Hepatic stellate cell (primary cell): ENCODE data around the gene TUBGCP3.
A peak's percentile ranks its signal among the peaks of the same experiment; 100 is the strongest.
"Not testable (repeated sequence)": the region's sequence is repeated elsewhere in the genome, so short reads cannot be mapped to it uniquely, and the experiment has no call there.

Source experiments
- DNase-seq: peaks from one replicate; pipeline ENCODE4 v3.0.0; 2011; ENCODE audit warnings: low spot score

Gene TUBGCP3

GRCh38 chr13:112526146-112526853 is 61.7 kb downstream of the TUBGCP3 start:
- DNase-seq = no peak

- no peak for DNase-seq
Observed at GRCh38 chr13:112525356-112525945, 62.5 kb downstream of the TUBGCP3 start.

- no peak for DNase-seq
Observed at GRCh38 chr13:112522578-112522977, 65.4 kb downstream of the TUBGCP3 start.

GRCh38 chr13:112521073-112521685 is 66.8 kb downstream of the TUBGCP3 start:
- no peak for DNase-seq

GRCh38 chr13:112519517-112520060 is 68.4 kb downstream of the TUBGCP3 start:
- no peak for DNase-seq

GRCh38 chr13:112516218-112516617 is 71.7 kb downstream of the TUBGCP3 start:
- DNase-seq = no peak

- DNase-seq = no peak
Observed at GRCh38 chr13:112513761-112514160, 74.2 kb downstream of the TUBGCP3 start.

GRCh38 chr13:112510987-112511685 is 76.8 kb downstream of the TUBGCP3 start:
- no peak for DNase-seq

- peak; percentile 59 for DNase-seq
Observed at GRCh38 chr13:112510002-112510780, 77.8 kb downstream of the TUBGCP3 start.

GRCh38 chr13:112509190-112509589 is 78.8 kb downstream of the TUBGCP3 start:
- no peak for DNase-seq

GRCh38 chr13:112506046-112506445 is 81.9 kb downstream of the TUBGCP3 start:
- DNase-seq = no peak

- no peak for DNase-seq
Observed at GRCh38 chr13:112496166-112496565, 91.8 kb downstream of the TUBGCP3 start.

- DNase-seq = no peak
Observed at GRCh38 chr13:112495465-112495864, 92.5 kb downstream of the TUBGCP3 start.

- no peak for DNase-seq
Observed at GRCh38 chr13:112489199-112489598, 98.8 kb downstream of the TUBGCP3 start.

- not testable (repeated sequence) for DNase-seq
Observed at GRCh38 chr13:112488343-112489050, 99.5 kb downstream of the TUBGCP3 start.

GRCh38 chr13:112487127-112487517 is 100.8 kb downstream of the TUBGCP3 start:
- DNase-seq = no peak

- no peak for DNase-seq
Observed at GRCh38 chr13:112486386-112487126, 101.4 kb downstream of the TUBGCP3 start.

- not testable (repeated sequence) for DNase-seq
Observed at GRCh38 chr13:112485814-112486213, 102.1 kb downstream of the TUBGCP3 start.

- DNase-seq = no peak
Observed at GRCh38 chr13:112483299-112483698, 104.7 kb downstream of the TUBGCP3 start.

GRCh38 chr13:112481458-112481857 is 106.5 kb downstream of the TUBGCP3 start:
- DNase-seq = no peak
